Measurements from ENCODE around the gene EVI5. TPM values are rescaled to one million over a fixed set of nuclear protein-coding genes. Genes with fewer than 3 reads are reported as not detected.

Gene EVI5
- 60.5 and 75.9 TPM in 2 replicates for total RNA-seq

DNA sequence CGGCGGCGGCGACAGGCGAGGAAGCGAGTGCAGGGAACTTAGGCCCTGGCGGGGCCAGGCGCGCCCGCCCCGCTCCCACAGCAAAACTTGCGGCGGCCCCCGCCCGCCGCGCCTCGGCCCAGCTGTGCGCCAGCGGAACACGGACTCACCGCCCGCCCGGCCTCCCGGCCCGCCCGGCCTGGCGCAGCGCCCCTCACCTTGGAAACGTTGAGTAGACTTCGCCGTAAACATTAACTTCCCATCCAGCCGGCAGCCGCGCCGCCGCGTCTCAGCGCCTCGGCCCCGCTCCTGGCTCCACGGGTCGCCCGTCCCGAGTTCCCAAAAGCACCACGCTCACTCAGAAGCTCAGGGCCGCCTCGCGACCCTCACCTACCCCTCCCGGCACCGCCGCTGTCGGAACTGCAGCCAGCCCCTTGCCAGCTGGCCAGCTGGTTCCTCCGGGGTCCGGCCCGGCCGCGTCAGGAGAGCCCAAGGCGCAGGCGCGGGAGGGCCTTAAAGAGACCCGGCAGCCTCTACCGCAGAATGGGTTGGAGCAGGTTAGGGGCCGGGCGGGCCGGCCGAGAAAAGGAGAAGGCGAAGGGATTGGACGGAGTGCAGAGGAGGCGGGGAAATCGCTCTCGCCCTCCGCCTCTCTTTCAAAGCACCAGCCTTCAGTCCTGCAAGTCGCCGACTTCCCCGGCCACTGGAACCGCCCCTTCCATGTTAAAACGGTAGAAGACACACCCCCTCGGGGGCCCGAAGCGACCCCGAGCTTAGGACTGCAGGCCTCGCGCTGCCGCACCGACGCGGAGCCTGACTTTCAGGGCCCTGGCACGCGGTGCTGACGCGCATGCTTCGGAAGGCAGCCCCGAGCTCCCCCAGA, at the start of gene EVI5:
TSS of gene EVI5 (minus strand) at position 470 of the 862 bp plus-strand sequence. CDS start 48,562 bp downstream, outside the sequence.

GRCh38 chr1:92831762-92832536, 47.0 kb upstream of the EVI5 start, which contains the start of gene RPL5:
Gene RPL5 (plus strand): TSS chr1:92832040. CDS start chr1:92832115, 75 bp downstream.

DNA sequence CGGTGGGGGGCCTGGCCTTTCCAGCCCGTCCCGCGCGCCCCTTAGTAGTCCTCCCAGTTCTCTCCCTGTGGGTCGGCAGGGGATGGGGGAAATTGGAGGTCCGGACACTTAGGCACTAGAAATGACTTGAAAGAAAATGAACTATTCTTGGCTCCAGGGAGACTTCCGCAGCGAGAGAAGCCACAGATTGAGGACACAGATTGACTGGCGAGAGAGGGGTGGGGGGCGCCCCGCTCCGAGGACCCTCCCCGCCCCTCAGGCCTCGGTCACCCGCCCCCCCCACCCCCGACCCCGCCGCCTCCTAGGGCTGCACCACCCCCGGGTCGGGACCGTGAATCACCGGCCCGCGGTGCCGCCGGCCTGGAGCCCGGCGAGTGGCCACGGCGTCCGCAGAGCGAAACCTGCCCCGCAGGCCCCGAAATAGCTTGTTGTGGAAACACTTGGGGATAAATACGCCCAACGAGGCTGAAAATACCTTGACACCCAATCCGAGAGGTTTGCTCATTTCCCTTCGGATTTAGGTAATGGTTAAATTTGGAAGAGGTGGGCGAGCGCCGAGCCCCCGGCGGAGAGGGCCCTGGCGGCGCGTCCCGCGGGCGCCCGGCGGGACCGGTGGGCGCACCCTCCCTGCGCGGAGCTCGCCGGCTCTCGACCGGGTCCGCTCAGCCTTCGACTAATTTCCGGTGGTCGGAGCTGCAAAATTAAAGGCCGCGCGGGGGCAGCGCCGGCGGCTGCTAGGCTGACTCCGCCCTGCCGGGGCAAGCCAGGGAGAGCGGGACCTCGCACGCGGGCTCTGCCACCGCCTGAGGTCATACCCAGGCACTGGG, 298.4 kb downstream of the EVI5 start, which contains the start of gene GFI1:
TSS of gene GFI1 (minus strand) at position 675 of the 827 bp plus-strand sequence. CDS start 3,438 bp downstream, outside the sequence.

Other genes starting within 250 kb of the EVI5 start
- 1,416 and 1,539 TPM in 2 replicates for gene RPL5, start 46.9 kb upstream of the EVI5 start, total RNA-seq
- gene DIPK1A, start 176.4 kb upstream of the EVI5 start, total RNA-seq, result 12.5 and 15.8 TPM in 2 replicates